Astrocyte of the spinal cord (primary cell): ENCODE measurements around the gene CEP350.
"Not testable (repeated sequence)": the region's sequence is repeated elsewhere in the genome, so short reads cannot be mapped to it uniquely, and the experiment has no call there.

Experiments used
- DNase-seq: peaks from one replicate; pipeline ENCODE4 v3.0.0; 2011; ENCODE audit warnings: low read depth, low spot score
- H3K4me3 ChIP-seq: 2 replicates; pipeline ENCODE4 v1.5.1; 2011; ENCODE audit warnings: low read depth, mild to moderate bottlenecking, low read length, moderate library complexity
- in situ Hi-C: cut with HindIII; loops from 2 replicates; pipeline ENCODE4 v1.10.0; 2017; ENCODE audit warnings: low sequenced_read_pairs
- TF ChIP-seq, protein P1 (sequence below): IDR thresholded peaks from 2 replicates; pipeline ENCODE4 v1.5.1; 2012; ENCODE audit warnings: low read depth, mild to moderate bottlenecking, low read length, inconsistent platforms

CEP350 gene

DNA sequence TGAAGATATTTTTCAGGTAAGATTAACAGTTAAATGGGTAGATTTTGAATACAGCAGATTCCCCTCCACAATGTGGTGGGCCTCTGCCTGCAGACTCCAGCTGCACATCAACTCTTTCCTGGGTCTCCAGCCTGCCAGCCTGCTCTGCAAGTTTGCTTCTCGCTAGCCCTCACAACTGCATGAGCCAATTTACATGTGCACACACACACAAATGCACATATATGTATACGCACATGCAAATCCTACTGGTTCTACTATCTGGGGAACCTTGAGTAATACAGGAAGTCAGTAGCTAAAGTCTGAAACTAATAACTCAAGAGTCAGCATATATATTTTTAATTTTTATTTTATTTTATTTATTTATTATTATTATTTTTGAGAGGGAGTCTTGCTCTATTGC lies 165.2 kb downstream of the CEP350 start:
- in situ Hi-C loops = no loop called here
- TF ChIP-seq, protein P1, sequence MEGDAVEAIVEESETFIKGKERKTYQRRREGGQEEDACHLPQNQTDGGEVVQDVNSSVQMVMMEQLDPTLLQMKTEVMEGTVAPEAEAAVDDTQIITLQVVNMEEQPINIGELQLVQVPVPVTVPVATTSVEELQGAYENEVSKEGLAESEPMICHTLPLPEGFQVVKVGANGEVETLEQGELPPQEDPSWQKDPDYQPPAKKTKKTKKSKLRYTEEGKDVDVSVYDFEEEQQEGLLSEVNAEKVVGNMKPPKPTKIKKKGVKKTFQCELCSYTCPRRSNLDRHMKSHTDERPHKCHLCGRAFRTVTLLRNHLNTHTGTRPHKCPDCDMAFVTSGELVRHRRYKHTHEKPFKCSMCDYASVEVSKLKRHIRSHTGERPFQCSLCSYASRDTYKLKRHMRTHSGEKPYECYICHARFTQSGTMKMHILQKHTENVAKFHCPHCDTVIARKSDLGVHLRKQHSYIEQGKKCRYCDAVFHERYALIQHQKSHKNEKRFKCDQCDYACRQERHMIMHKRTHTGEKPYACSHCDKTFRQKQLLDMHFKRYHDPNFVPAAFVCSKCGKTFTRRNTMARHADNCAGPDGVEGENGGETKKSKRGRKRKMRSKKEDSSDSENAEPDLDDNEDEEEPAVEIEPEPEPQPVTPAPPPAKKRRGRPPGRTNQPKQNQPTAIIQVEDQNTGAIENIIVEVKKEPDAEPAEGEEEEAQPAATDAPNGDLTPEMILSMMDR = no peak
- H3K4me3 ChIP-seq = no peak overlapping the region
- DNase-seq = no peak

DNA sequence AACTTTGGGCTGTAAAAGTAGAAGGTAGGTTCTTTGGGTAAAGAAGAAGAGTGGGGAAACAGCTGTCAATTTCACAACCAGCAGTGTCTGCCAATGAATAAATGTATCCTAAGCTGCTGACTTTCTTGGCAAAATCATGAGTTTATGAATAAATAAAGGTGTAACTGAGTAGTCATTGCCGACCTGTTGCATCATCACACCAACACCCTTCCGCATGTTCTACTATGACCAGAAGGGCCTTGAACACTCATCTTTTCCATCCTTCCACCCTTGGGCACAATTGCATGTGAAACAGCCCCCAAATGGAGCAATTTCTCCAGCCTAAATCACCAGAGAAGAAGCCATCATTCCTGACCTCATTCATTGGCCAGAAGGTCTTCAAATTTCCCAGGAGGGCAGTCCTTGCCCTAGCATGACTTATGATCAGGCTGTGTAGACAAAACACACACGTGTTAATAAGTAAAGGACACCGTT lies 168.9 kb downstream of the CEP350 start:
- in situ Hi-C loops = no loop called here
- TF ChIP-seq, protein P1 = no peak
- DNase-seq = no peak
- no peak overlapping the region for H3K4me3 ChIP-seq

DNA sequence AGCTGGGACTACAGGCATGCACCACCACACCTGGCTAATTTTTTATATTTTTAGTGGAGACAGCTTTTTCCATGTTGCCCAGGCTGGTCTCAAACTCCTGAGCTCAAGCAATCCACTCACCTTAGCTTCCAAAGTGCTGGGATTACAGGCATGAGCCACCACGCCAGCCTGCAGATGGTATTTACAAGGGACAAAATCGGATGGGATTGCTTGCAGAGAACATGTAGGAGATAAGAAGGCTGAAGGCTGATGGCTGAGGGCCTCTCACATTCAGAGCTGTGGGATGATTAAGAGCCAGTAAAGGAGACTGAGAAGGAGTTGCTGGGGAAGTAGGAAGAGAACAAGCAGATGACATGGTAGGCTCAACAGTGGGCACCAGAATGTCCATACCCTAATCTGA lies 176.0 kb downstream of the CEP350 start:
- TF ChIP-seq, protein P1 = no peak
- in situ Hi-C loops = no loop called here
- no peak for DNase-seq
- no peak overlapping the region for H3K4me3 ChIP-seq

DNA sequence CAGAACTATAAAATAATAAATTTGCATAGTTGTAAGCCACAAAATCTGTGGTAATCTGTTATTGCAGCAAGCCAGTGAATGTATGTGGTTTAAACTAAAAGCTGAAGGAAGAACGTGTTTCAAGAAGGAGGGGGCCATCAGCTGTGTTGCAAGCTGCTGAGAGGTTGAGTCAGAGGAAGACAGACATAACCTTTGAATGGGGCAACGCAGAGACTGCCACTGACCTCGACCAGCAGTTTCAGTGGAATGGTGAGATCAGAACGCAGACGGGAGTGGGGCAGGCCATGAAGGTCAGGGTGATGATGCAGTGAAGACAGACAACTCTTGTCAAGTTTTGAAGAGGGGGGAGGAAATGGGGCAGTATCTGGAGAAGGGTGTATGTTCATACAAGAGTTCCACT lies 176.9 kb downstream of the CEP350 start:
- DNase-seq = peak; percentile 80
- H3K4me3 ChIP-seq = no peak overlapping the region
- in situ Hi-C loops = no loop called here
- TF ChIP-seq, protein P1 = no peak

DNA sequence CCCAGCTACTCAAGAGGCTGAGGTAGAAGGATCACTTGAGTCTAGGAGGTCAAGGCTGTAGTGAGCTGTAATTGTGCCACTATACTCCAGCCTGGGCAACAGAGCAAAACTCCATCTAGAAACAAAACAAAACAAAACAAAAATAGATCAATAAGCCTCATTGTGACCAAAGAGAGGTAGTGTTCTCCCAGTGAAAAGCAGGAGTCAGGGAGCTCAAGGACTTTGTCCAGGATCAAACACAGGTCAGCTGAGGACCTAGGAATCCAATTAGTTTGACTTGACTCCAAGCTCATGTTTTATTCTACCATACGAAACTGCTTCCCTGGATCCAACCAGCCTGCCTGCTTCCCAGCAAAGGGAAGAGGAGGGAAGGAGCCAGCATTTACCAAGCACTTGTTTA lies 178.6 kb downstream of the CEP350 start:
- TF ChIP-seq, protein P1 = no peak
- no peak overlapping the region for H3K4me3 ChIP-seq
- in situ Hi-C loops = no loop called here
- DNase-seq = no peak

DNA sequence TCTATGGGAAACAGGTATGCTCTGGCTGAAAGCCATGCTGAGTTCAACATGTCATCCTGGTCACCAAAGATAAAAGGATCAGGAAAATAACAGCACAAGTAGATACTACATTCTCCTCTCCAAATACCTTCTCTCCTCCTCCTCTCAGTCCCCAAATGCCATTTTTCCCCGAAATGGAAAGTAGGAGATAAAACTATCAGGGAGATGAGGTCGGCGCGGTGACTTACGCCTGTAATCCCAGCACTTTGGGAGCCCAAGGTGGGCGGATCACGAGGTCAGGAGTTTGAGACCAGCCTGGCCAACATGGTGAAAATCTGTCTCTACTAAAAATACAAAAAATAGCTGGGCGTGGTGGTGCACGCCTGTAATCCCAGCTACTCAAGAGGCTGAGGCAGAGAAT lies 179.1 kb downstream of the CEP350 start:
- DNase-seq, H3K4me3 ChIP-seq, in situ Hi-C loops: not testable (repeated sequence)

DNA sequence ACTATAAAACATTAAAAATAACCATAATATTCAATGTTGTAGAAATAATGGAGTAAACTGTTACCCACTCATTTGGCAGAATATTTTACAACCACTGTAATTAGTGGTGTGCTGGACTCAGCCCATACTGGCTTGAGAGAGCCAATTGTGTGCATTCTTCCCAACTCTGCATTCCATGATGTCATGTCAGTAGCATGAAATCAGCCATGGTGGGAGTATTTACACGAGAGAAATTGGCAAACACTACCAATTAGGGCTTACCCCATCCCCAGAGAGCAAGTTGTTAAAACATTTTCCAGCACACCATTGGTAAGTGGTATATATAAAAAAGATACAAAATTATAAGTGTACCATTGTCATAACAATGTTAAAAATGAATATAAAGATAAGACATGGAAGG lies 180.9 kb downstream of the CEP350 start:
- TF ChIP-seq, protein P1 = no peak
- DNase-seq = no peak
- H3K4me3 ChIP-seq = no peak overlapping the region
- in situ Hi-C loops = no loop called here
